Ovary (tissue), 3 donors: ENCODE results near the gene MADD.

Experiments
- EP300 ChIP-seq: sonication (generic); formaldehyde crosslinking; IDR thresholded peaks from one replicate; pipeline ENCODE4 v1.6.1; 2017; ENCODE audit warnings: antibody characterized with exemption
- POLR2A ChIP-seq: fragments of 450-650 bp; IDR thresholded peaks from one replicate; pipeline ENCODE4 v1.6.1; 2017; ENCODE audit warnings: antibody characterized with exemption, mild to moderate bottlenecking, moderate library complexity
- TF ChIP-seq, protein P1 (sequence below), 3 donors: fragments of 450-650 bp in 2 of 3; fragments of 200-600 bp in 1 of 3; IDR thresholded peaks; one replicate each; pipeline versions ENCODE4 v1.5.1 to v1.8.0; 2016 to 2022; ENCODE audit warnings: antibody characterized with exemption in 3 of 3, mild to moderate bottlenecking in 1 of 3
- donor health status: DM: no; HTN: no; CAD: no.

DNA sequence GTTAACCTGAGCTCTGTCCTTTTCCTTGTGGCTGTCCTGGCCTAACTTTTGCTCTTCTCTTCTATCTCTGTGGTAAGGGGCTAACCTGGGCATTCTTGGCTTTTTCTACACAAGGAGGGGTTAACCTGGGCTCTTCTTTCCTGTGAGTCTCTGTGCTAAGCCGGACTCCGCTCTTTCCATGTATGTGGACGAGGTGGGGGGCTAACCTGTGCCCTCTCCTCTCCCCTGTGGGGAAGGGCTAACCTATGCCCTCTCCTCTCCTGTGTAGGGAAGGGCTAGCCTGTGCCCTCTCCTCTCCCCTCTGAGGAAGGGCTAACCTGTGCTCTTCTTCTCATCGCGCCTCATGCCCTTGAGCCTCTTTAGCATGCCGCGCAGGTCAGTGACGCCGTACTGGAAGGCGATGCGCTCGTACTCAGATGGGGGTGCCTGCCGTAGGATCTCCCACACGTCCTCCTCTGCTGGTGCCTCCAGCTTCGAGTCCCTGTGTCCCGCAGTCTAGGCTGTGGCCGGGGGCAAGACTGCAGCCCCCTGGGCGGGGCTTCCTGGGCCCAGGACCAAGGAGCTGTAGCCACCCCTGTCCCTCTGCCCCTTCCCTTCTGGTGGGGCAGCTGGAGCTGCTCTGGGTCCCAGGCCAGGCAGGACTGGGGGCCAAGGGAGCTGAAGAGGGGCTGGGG, 76.1 kb downstream of the MADD start:
- TF ChIP-seq, protein P1, sequence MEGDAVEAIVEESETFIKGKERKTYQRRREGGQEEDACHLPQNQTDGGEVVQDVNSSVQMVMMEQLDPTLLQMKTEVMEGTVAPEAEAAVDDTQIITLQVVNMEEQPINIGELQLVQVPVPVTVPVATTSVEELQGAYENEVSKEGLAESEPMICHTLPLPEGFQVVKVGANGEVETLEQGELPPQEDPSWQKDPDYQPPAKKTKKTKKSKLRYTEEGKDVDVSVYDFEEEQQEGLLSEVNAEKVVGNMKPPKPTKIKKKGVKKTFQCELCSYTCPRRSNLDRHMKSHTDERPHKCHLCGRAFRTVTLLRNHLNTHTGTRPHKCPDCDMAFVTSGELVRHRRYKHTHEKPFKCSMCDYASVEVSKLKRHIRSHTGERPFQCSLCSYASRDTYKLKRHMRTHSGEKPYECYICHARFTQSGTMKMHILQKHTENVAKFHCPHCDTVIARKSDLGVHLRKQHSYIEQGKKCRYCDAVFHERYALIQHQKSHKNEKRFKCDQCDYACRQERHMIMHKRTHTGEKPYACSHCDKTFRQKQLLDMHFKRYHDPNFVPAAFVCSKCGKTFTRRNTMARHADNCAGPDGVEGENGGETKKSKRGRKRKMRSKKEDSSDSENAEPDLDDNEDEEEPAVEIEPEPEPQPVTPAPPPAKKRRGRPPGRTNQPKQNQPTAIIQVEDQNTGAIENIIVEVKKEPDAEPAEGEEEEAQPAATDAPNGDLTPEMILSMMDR (IDR thresholded peaks at IDR 0.05) = no peak
- no peak for TF ChIP-seq POLR2A
- TF ChIP-seq EP300 = no peak
